ENCODE results near the gene RTN4R. TPM values are rescaled to one million over a fixed set of nuclear protein-coding genes. Genes with fewer than 3 reads are reported as not detected.

Gene RTN4R
- total and polyA plus RNA-seq, 9 of the 15 experiments (the other 6 are each of a cell fraction or from before 2014, with no cell fraction given): 0.04 to 2.8 (median 1.4) TPM; not detected in 3

DNA sequence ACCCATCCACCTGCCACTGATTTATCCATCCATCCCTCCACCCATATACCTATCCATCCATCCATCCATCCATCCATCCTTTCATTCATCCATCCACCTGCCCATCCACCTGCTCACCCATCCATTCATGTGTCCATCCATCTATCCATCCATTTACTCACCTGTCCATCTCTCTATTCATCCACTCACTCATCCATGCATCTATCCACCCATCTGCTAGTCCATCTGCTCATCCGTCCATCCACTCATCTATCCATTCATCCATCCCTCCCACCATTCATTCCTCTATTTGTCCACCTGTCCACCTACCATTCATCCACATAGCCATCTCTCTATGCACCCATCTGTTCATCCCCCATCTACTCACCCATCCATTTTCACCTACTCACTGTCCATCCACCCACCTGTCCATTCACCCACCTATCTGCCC is 68.7 kb downstream of the RTN4R start (continued):
- TF ChIP-seq, protein P1, sequence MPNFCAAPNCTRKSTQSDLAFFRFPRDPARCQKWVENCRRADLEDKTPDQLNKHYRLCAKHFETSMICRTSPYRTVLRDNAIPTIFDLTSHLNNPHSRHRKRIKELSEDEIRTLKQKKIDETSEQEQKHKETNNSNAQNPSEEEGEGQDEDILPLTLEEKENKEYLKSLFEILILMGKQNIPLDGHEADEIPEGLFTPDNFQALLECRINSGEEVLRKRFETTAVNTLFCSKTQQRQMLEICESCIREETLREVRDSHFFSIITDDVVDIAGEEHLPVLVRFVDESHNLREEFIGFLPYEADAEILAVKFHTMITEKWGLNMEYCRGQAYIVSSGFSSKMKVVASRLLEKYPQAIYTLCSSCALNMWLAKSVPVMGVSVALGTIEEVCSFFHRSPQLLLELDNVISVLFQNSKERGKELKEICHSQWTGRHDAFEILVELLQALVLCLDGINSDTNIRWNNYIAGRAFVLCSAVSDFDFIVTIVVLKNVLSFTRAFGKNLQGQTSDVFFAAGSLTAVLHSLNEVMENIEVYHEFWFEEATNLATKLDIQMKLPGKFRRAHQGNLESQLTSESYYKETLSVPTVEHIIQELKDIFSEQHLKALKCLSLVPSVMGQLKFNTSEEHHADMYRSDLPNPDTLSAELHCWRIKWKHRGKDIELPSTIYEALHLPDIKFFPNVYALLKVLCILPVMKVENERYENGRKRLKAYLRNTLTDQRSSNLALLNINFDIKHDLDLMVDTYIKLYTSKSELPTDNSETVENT (CRISPR knock-in tag; IDR thresholded peaks at IDR 0.05): no peak
- TF ChIP-seq ZNF518B (CRISPR knock-in tag; IDR thresholded peaks at IDR 0.05): no peak
- TF ChIP-seq ZEB2 (IDR thresholded peaks at IDR 0.05): 0 out of 2 replicates have a peak, but pooled peaks have one; percentile 53
- no peak for TF ChIP-seq MAFF (IDR thresholded peaks at IDR 0.05; ENCODE audit: low read length)
- no peak for TF ChIP-seq FOXA3 (CRISPR knock-in tag; conservative IDR thresholded peaks at IDR 0.05 in 1 of 2, IDR thresholded peaks at IDR 0.05 in 1 of 2)
- TF ChIP-seq OTX1 (CRISPR knock-in tag; IDR thresholded peaks at IDR 0.05): peak; percentile 90
- peak; percentile 51 for TF ChIP-seq ARHGAP35 (IDR thresholded peaks at IDR 0.05; ENCODE audit: partially characterized antibody)
- TF ChIP-seq, protein P2, sequence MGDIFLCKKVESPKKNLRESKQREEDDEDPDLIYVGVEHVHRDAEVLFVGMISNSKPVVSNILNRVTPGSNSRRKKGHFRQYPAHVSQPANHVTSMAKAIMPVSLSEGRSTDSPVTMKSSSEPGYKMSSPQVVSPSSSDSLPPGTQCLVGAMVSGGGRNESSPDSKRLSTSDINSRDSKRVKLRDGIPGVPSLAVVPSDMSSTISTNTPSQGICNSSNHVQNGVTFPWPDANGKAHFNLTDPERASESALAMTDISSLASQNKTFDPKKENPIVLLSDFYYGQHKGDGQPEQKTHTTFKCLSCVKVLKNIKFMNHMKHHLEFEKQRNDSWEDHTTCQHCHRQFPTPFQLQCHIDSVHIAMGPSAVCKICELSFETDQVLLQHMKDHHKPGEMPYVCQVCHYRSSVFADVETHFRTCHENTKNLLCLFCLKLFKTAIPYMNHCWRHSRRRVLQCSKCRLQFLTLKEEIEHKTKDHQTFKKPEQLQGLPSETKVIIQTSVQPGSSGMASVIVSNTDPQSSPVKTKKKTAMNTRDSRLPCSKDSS (IDR thresholded peaks at IDR 0.05; ENCODE audit: low read depth, partially characterized antibody): peak; percentile 12
- peak; percentile 67; the same call in 1 of the 2 replicates for TF ChIP-seq THRB (CRISPR knock-in tag; conservative IDR thresholded peaks at IDR 0.05)
- peak; percentile 59; the same call in 1 of the 2 replicates for TF ChIP-seq PHB2 (IDR thresholded peaks at IDR 0.05; ENCODE audit: low read depth)

Measured in K562 (cell line).